MM.1S (cell line): ENCODE measurements around the gene PCGF1.
A peak's percentile ranks its signal among the peaks of the same experiment; 100 is the strongest.

Experiments used
- DNase-seq: peaks from one replicate; pipeline ENCODE4 v3.0.0-alpha.2; 2015
- H2AFZ ChIP-seq: fragments of 300-600 bp; sonication (generic); 2 replicates; pipeline ENCODE4 v1.6.0; 2016; ENCODE audit warnings: antibody characterized with exemption, low read length
- H3F3A ChIP-seq: fragments of 300-600 bp; sonication (generic); 2 replicates; pipeline ENCODE4 v1.6.1; 2016; ENCODE audit warnings: mild to moderate bottlenecking, antibody characterized with exemption, low read length, moderate library complexity, mixed read lengths; ENCODE audit not compliant: insufficient read depth
- H3K27ac ChIP-seq: fragments of 300-600 bp; sonication (generic); 2 replicates; pipeline ENCODE4 v1.5.1; 2016; ENCODE audit warnings: mild to moderate bottlenecking, low read length
- H3K27me3 ChIP-seq: fragments of 300-600 bp; sonication (generic); replicated peaks from 2 replicates; pipeline ENCODE4 v1.6.0; 2016; ENCODE audit warnings: low read length; ENCODE audit not compliant: insufficient read depth
- H3K36me3 ChIP-seq: fragments of 300-600 bp; sonication (generic); replicated peaks from 2 replicates; pipeline ENCODE4 v1.6.1; 2016; ENCODE audit warnings: mild to moderate bottlenecking, low read length, mixed read lengths; ENCODE audit not compliant: insufficient read depth
- H3K4me1 ChIP-seq: fragments of 300-600 bp; sonication (generic); 2 replicates; pipeline ENCODE4 v1.6.1; 2016; ENCODE audit warnings: low read length, mixed read lengths
- H3K4me2 ChIP-seq: fragments of 300-600 bp; sonication (generic); 2 replicates; pipeline ENCODE4 v1.6.0; 2016; ENCODE audit warnings: low read depth, low read length
- H3K4me3 ChIP-seq: fragments of 300-600 bp; sonication (generic); 2 replicates; pipeline ENCODE4 v1.5.1; 2016; ENCODE audit warnings: low read length, mixed read lengths
- H3K79me2 ChIP-seq: fragments of 300-600 bp; sonication (generic); 2 replicates; pipeline ENCODE4 v1.6.1; 2016; ENCODE audit warnings: mixed run types, low read length, mixed read lengths
- H3K9ac ChIP-seq: fragments of 300-600 bp; sonication (generic); 2 replicates; pipeline ENCODE4 v1.6.1; 2016; ENCODE audit warnings: low read length, mixed read lengths
- H3K9me2 ChIP-seq: fragments of 300-600 bp; sonication (generic); replicated peaks from 2 replicates; pipeline ENCODE4 v1.6.1; 2016; ENCODE audit warnings: mild to moderate bottlenecking, low read length, mixed read lengths; ENCODE audit not compliant: insufficient read depth
- H3K9me3 ChIP-seq: fragments of 300-600 bp; sonication (generic); replicated peaks from 2 replicates; pipeline ENCODE4 v1.6.1; 2016; ENCODE audit warnings: mild to moderate bottlenecking, low read length, mixed read lengths; ENCODE audit not compliant: insufficient read depth
- H4K20me1 ChIP-seq: fragments of 300-600 bp; sonication (generic); 2 replicates; pipeline ENCODE4 v1.6.1; 2016; ENCODE audit warnings: mild to moderate bottlenecking, low read length, moderate library complexity, mixed read lengths; ENCODE audit not compliant: insufficient read depth
- EZH2 ChIP-seq: fragments of 300-600 bp; sonication (generic); optimal IDR thresholded peaks from 2 replicates; pipeline ENCODE3; 2017; ENCODE audit warnings: low read depth, mild to moderate bottlenecking, antibody characterized with exemption, low read length, mixed read lengths
- EZH2phosphoT487 ChIP-seq: fragments of 300-600 bp; sonication (generic); IDR thresholded peaks from 2 replicates; pipeline ENCODE4 v1.6.1; 2018; ENCODE audit warnings: antibody characterized with exemption, low read length
- TF ChIP-seq, protein P1 (sequence below): fragments of 300-600 bp; sonication (generic); IDR thresholded peaks from 2 replicates; pipeline ENCODE4 v1.5.1; 2016; ENCODE audit warnings: antibody characterized with exemption, low read length, mixed read lengths

PCGF1 gene

DNA sequence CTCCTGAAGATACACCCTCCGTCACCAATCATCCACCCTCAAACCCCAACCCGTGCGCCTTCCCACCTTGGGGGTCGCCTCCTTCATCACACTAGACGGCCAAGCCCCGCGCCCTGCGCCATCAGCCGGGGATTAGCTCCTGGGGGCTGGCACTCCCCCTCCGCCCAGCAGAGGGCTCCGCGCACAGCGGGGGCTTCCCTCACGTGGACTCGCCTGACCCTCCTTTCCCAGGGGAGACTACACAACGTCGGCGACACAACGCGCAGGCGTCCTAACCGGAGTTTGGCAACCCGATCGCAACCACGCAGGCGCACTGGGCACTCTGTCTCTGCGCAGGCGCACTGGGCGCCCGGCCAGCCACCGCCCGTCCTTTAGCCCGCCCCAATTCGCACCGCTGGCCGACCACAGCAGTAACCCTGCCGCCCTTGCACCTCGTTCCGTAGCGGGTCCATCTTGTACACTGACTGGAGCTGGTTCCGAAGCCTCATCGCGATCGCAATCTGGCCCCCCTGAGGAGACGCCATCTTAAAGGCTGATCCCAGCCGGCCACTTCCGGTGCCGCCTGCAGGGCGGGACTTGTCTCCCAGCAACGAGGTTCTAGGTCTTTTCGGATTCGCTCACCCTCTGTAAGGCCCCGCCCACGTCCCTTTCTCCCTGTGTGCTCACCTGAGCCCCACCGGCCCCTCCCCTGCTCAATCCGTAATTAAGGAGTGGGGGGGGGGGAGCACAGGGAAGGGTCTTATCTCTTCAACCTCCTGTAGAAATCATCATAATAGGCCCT lies at the start of gene PCGF1:
PCGF1 (minus strand) TSS at position 551 of the 781 bp plus-strand sequence; CDS start at position 524, 27 bp downstream.
- Histone ChIP-seq H3K27ac (peak within 1 kb of the TSS; percentile 81), H3K4me2 (peak within 1 kb of the TSS; percentile 97), H3K9ac (peak within 1 kb of the TSS; percentile 96), H3K9me3 (no peaks in the 10 kb centered on the region), H3K9me2 (no peaks in the 10 kb centered on the region), H3K79me2 (peaks cover 13% of the 10 kb centered on the region), H3K27me3 (peaks cover 24% of the 10 kb centered on the region), H4K20me1 (no peaks in the 10 kb centered on the region), H2AFZ (peak within 1 kb of the TSS; percentile 98), H3K4me1 (peaks cover 14% of the 10 kb centered on the region), H3F3A (0 out of 2 replicates have a peak, but pooled peaks cover 11% of the 10 kb centered on the region), H3K36me3 (no peaks in the 10 kb centered on the region), H3K4me3 (peak within 1 kb of the TSS; percentile 89)
- peak; percentile 98 for DNase-seq
- no peak for TF ChIP-seq EZH2
- TF ChIP-seq, protein P1, sequence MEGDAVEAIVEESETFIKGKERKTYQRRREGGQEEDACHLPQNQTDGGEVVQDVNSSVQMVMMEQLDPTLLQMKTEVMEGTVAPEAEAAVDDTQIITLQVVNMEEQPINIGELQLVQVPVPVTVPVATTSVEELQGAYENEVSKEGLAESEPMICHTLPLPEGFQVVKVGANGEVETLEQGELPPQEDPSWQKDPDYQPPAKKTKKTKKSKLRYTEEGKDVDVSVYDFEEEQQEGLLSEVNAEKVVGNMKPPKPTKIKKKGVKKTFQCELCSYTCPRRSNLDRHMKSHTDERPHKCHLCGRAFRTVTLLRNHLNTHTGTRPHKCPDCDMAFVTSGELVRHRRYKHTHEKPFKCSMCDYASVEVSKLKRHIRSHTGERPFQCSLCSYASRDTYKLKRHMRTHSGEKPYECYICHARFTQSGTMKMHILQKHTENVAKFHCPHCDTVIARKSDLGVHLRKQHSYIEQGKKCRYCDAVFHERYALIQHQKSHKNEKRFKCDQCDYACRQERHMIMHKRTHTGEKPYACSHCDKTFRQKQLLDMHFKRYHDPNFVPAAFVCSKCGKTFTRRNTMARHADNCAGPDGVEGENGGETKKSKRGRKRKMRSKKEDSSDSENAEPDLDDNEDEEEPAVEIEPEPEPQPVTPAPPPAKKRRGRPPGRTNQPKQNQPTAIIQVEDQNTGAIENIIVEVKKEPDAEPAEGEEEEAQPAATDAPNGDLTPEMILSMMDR = peak; percentile 43

DNA sequence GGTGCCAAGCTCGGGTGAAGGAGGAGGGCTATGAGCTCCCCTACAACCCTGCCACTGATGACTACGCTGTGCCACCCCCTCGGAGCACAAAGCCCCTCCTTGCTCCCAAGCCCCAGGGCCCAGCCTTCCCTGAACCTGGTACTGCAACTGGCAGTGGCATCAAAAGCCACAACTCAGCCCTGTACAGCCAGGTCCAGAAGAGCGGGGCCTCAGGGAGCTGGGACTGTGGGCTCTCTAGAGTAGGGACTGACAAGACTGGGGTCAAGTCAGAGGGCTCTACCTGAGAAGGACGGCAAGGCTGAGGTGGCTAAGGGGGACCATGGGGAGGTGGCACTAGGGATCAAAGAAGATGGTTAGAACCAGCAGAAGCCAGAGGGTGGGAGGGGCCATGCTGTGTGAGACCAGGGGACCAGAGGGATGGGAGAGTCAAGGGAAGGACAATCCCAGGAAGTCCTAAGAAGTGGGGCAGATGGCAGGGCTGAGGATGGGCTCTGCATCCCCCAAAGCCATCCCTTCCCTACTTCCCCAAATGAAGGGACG lies 49.4 kb upstream of the PCGF1 start:
- Histone ChIP-seq H3K4me1 (peaks cover 3% of the 10 kb centered on the region; the same call in 1 of the 2 replicates), H3K36me3 (0 out of 2 replicates have a peak, but pooled peaks cover 2% of the 10 kb centered on the region), H3K4me2 (no peak overlapping the region), H4K20me1 (no peaks in the 10 kb centered on the region), H3K9me3 (no peaks in the 10 kb centered on the region), H3K27ac (no peak overlapping the region), H2AFZ (no peak overlapping the region), H3K79me2 (peaks cover 9% of the 10 kb centered on the region; the same call in 1 of the 2 replicates), H3K27me3 (no peaks in the 10 kb centered on the region; the same call in 1 of the 2 replicates), H3K9me2 (no peaks in the 10 kb centered on the region), H3F3A (no peaks in the 10 kb centered on the region), H3K4me3 (no peak overlapping the region), H3K9ac (no peak overlapping the region)
- DNase-seq = no peak
- TF ChIP-seq EZH2phosphoT487 (no peak), EZH2 (no peak)
- TF ChIP-seq, protein P1 = no peak

DNA sequence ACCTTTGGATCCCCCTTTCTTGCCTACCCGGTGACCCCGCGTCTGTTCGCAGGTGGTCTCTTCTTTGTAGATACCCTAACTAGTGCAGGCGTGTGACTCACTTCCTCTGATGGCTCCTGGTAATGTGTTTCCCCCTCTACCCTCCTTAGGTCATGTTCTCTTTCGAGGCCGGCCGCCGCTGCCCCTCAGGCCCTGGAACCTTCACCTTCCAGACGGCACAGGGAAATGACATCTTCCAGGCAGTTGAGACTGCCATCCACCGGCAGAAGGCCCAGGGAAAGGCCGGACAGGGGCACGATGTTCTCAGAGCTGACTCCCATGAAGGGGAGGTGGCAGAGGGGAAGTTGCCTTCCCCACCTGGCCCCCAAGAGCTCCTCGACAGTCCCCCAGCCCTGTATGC lies 48.7 kb upstream of the PCGF1 start:
- TF ChIP-seq EZH2 = no peak
- TF ChIP-seq, protein P1 = no peak
- no peak for TF ChIP-seq EZH2phosphoT487
- 0 out of 2 replicates have a peak, but pooled peaks cover 2% of the 10 kb centered on the region for H3K36me3 ChIP-seq
- no peaks in the 10 kb centered on the region for H3F3A ChIP-seq
- peaks cover 3% of the 10 kb centered on the region; the same call in 1 of the 2 replicates for H3K4me1 ChIP-seq
- H3K9ac ChIP-seq = no peak overlapping the region
- H3K79me2 ChIP-seq = peaks cover 9% of the 10 kb centered on the region; the same call in 1 of the 2 replicates
- DNase-seq = no peak
- H4K20me1 ChIP-seq = no peaks in the 10 kb centered on the region
- H3K4me2 ChIP-seq = no peak overlapping the region
- H3K9me2 ChIP-seq = no peaks in the 10 kb centered on the region
- no peak overlapping the region for H3K4me3 ChIP-seq
- H2AFZ ChIP-seq = no peak overlapping the region
- no peak overlapping the region for H3K27ac ChIP-seq
- H3K27me3 ChIP-seq = no peaks in the 10 kb centered on the region; the same call in 1 of the 2 replicates
- H3K9me3 ChIP-seq = no peaks in the 10 kb centered on the region
